BLaER1 (cell line): ENCODE data around the gene NPHS2.
"Not testable (repeated sequence)": the region's sequence is repeated elsewhere in the genome, so short reads cannot be mapped to it uniquely, and the experiment has no call there.

Experiments
- H3K27ac ChIP-seq: shearing (Covaris generic); formaldehyde crosslinking; 2 replicates; pipeline ENCODE4 v1.8.1; 2022
- H3K27me3 ChIP-seq: shearing (Covaris generic); formaldehyde crosslinking; 2 replicates; pipeline ENCODE4 v1.8.1; 2022
- H3K36me3 ChIP-seq: shearing (Covaris generic); formaldehyde crosslinking; 2 replicates; pipeline ENCODE4 v1.8.1; 2022
- H3K4me1 ChIP-seq: shearing (Covaris generic); formaldehyde crosslinking; 2 replicates; pipeline ENCODE4 v1.8.1; 2022
- H3K4me2 ChIP-seq: shearing (Covaris generic); formaldehyde crosslinking; 2 replicates; pipeline ENCODE4 v1.8.1; 2022
- H3K4me3 ChIP-seq: shearing (Covaris generic); formaldehyde crosslinking; 2 replicates; pipeline ENCODE4 v1.8.1; 2022
- H3K9ac ChIP-seq: shearing (Covaris generic); formaldehyde crosslinking; 2 replicates; pipeline ENCODE4 v1.8.1; 2022
- H3K9me3 ChIP-seq: shearing (Covaris generic); formaldehyde crosslinking; 2 replicates; pipeline ENCODE4 v1.8.1; 2022
- H4K20me1 ChIP-seq: shearing (Covaris generic); formaldehyde crosslinking; 2 replicates; pipeline ENCODE4 v1.8.1; 2022
- Cebpa-rat ChIP-seq: shearing (Covaris generic); IDR thresholded peaks from 2 replicates; pipeline ENCODE4 v1.8.1; 2022

NPHS2 gene

DNA sequence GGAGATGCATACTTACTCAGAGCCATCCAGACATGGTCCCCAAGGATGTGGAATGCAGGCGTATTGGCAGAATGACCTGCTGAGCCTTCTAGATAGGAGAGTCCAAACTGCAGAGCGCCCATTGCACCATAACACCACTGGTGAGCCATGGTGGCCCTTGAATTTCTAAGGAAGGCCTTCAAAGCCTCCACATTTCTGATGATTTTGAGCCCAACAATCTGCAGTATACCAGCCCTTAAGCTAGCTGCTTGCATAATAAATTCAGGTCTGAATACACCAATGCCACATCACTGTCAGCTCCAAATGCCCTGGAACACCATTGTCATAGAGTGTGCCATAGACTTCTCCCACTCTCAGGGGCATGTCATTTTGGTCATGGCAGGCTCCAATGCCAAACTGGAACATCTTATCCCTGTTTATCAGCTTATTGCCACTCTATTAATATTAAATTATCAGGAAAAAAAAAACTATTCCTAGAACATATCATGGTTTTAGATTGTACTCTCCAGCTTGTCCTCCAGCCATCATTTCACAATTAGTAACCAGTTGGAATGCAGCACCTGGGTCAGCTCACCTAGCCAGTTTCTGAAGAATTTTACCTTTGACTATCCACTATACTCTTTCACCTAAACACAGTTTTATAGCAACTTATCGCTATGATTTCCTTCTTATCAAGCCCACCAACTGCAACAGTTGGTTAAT is 26.9 kb downstream of the NPHS2 start:
- Histone ChIP-seq H3K4me1 (peaks cover 24% of the 10 kb centered on the region), H3K4me2 (no peak overlapping the region), H4K20me1 (no peaks in the 10 kb centered on the region), H3K27ac (no peak overlapping the region), H3K36me3 (no peaks in the 10 kb centered on the region), H3K27me3 (no peaks in the 10 kb centered on the region), H3K9me3 (no peaks in the 10 kb centered on the region), H3K4me3 (no peak overlapping the region), H3K9ac (no peak overlapping the region)
- no peak for TF ChIP-seq Cebpa-rat

DNA sequence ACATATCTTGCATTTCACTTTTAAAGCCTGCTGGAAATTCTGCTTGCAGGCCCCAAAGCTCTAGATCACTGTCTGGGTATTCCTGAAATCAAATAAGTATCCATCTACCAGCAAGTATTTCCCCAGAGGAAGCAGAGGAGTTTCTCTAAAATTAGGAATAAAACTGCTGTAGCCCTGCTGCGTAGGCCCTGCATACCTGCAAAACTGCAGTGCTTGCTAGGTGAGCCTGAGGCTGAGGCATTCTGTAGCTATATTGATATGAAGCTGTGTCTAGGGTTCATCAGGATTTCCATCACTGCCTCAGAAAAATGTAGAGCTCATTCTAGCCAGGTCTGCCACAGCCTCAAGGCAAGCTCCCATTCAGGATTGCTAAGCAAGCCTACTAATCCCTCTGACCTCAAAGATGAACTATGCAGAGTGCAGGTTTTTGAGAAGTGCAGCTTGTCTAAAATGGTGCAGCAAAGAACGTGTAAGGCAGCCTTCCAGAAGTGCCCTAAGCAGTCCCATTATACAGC is 28.7 kb downstream of the NPHS2 start:
- no peaks in the 10 kb centered on the region for H3K9me3 ChIP-seq
- no peak overlapping the region for H3K9ac ChIP-seq
- H4K20me1 ChIP-seq: no peaks in the 10 kb centered on the region
- H3K4me3 ChIP-seq: no peak overlapping the region
- H3K27ac ChIP-seq: no peak overlapping the region
- TF ChIP-seq Cebpa-rat: no peak
- no peaks in the 10 kb centered on the region for H3K27me3 ChIP-seq
- no peak overlapping the region for H3K4me2 ChIP-seq
- no peaks in the 10 kb centered on the region for H3K36me3 ChIP-seq
- peaks cover 19% of the 10 kb centered on the region for H3K4me1 ChIP-seq

DNA sequence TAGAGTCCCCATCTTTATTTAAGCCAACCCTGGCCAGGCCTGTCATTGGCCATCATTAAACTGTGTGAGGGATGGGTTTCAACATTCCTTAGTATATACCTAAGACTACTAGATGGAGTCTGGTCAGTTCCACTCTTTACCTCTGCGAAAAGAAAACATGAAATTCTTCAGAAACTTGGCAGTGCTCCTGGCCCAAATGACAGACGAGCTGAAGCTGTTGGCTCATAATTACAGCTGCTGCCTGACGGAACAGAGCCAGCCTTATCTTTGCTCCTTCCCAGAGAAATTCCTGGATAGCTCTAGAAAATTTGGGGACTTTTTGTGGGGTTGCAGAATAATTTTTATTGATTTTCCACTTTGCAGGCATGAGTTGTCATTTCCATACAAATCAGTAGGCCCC is 30.4 kb downstream of the NPHS2 start:
- peaks cover 10% of the 10 kb centered on the region for H3K9me3 ChIP-seq
- no peak overlapping the region for H3K27ac ChIP-seq
- no peaks in the 10 kb centered on the region for H3K36me3 ChIP-seq
- H3K27me3 ChIP-seq: no peaks in the 10 kb centered on the region
- H3K4me2 ChIP-seq: no peak overlapping the region
- H3K4me3 ChIP-seq: no peak overlapping the region
- no peaks in the 10 kb centered on the region for H4K20me1 ChIP-seq
- H3K4me1 ChIP-seq: peaks cover 1% of the 10 kb centered on the region; the same call in 1 of the 2 replicates
- H3K9ac ChIP-seq: no peak overlapping the region
- TF ChIP-seq Cebpa-rat: no peak

- no peaks in the 10 kb centered on the region for H3K36me3 ChIP-seq
- H3K4me3 ChIP-seq: no peak overlapping the region
- H3K4me2 ChIP-seq: no peak overlapping the region
- H3K27me3 ChIP-seq: no peaks in the 10 kb centered on the region
- no peak overlapping the region for H3K9ac ChIP-seq
- TF ChIP-seq Cebpa-rat: no peak
- H4K20me1 ChIP-seq: no peaks in the 10 kb centered on the region
- no peak overlapping the region for H3K27ac ChIP-seq
- no peaks in the 10 kb centered on the region for H3K4me1 ChIP-seq
- H3K9me3 ChIP-seq: peaks cover 18% of the 10 kb centered on the region
Measured at GRCh38 chr1:179541774-179542173, 34.0 kb downstream of the NPHS2 start.

GRCh38 chr1:179530352-179530751 is 45.4 kb downstream of the NPHS2 start:
- H3K4me1 ChIP-seq: no peaks in the 10 kb centered on the region
- no peaks in the 10 kb centered on the region for H4K20me1 ChIP-seq
- H3K4me2 ChIP-seq: no peak overlapping the region
- H3K4me3 ChIP-seq: no peak overlapping the region
- no peak for TF ChIP-seq Cebpa-rat
- no peaks in the 10 kb centered on the region for H3K9me3 ChIP-seq
- no peak overlapping the region for H3K9ac ChIP-seq
- no peaks in the 10 kb centered on the region for H3K36me3 ChIP-seq
- H3K27me3 ChIP-seq: no peaks in the 10 kb centered on the region
- no peak overlapping the region for H3K27ac ChIP-seq

DNA sequence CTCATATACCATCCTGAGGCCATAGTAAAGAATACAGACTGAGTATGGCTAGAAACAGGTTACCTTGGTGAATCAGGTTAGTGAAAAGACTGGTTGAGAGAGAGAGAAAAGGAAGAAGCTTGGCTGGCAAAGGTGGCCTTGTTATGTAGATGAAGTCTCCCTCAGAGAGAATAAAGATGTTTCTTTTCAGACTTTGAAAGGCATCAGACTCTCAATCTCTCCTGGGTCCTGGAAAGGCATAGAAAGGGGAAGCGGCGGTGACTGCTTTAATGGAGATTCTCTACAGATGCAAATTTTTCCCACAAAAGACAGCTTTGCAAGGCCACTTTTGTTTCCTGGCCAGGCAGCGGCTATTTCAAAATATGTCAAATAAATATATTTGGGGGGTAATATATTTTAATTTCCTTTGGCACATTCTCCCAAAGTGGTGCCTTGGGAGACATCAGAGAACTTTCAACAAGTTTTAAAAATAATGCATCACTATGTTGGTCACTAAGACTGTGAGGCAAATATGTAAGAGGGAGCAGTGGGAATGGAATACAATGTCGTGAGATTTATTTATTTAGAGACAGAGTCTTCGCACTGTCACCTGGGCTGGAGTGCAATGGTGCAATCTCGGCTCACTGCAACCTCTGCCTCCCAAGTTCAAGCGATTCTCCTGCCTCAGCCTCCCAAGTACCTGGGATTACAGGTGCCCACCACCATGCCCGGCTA is 46.1 kb downstream of the NPHS2 start:
- Histone ChIP-seq H3K36me3 (no peaks in the 10 kb centered on the region), H3K4me1 (no peaks in the 10 kb centered on the region), H3K27ac (no peak overlapping the region), H3K27me3 (no peaks in the 10 kb centered on the region), H3K4me3 (no peak overlapping the region), H4K20me1 (no peaks in the 10 kb centered on the region), H3K9me3 (no peaks in the 10 kb centered on the region), H3K4me2 (no peak overlapping the region), H3K9ac (no peak overlapping the region)
- no peak for TF ChIP-seq Cebpa-rat

GRCh38 chr1:179518544-179518943 is 57.2 kb downstream of the NPHS2 start:
- not testable (repeated sequence) for H3K4me1 ChIP-seq, H3K9me3 ChIP-seq, H3K36me3 ChIP-seq, H4K20me1 ChIP-seq, H3K27me3 ChIP-seq, H3K27ac ChIP-seq, H3K9ac ChIP-seq, H3K4me3 ChIP-seq, H3K4me2 ChIP-seq

DNA sequence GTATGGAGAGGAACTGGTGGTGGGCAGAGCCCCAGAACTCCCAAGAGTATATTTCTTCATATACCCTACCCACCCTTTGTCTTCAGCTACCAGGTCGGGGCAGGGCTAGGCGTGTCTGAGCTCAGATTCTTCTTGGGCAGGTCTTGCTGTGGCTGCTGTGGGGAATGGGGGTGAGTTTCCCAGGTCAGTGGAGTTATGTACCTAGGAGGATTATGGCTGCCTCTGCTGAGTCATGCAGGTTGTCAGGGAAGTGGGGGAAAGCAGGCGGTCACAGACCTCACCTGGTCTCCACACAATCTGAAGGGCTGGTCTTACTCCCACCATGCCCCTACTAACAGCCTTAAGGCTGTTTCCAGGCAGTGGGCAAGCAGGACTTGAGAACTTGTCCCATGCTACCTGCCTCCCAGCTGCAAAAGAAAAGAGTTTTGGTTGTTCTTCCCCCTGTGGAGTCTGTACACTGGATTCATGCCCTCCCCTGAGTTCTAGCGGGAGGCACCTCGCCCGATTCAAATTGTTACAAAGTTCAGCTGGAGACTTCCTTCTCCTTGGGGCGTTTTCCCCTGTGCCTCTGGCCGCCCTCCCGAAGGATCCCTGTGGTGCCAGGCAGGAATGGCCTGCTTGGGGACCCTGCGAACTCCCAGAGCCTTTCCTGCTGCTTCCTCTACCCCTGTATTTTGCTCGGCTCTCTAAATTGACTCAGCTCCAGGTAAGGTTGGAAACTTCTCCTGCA is 58.6 kb downstream of the NPHS2 start:
- Histone ChIP-seq H3K4me3 (no peak overlapping the region), H3K4me2 (no peak overlapping the region), H3K9me3 (no peaks in the 10 kb centered on the region), H3K27ac (no peak overlapping the region), H3K27me3 (no peaks in the 10 kb centered on the region), H3K4me1 (no peaks in the 10 kb centered on the region), H4K20me1 (no peaks in the 10 kb centered on the region), H3K36me3 (no peaks in the 10 kb centered on the region), H3K9ac (no peak overlapping the region)
- no peak for TF ChIP-seq Cebpa-rat

- H3K9me3 ChIP-seq: no peaks in the 10 kb centered on the region
- TF ChIP-seq Cebpa-rat: no peak
- H3K4me1 ChIP-seq: no peaks in the 10 kb centered on the region
- no peaks in the 10 kb centered on the region for H3K27me3 ChIP-seq
- H3K27ac ChIP-seq: no peak overlapping the region
- no peaks in the 10 kb centered on the region for H3K36me3 ChIP-seq
- no peaks in the 10 kb centered on the region for H4K20me1 ChIP-seq
- no peak overlapping the region for H3K4me3 ChIP-seq
- H3K9ac ChIP-seq: no peak overlapping the region
- no peak overlapping the region for H3K4me2 ChIP-seq
Measured at GRCh38 chr1:179510038-179510437, 65.7 kb downstream of the NPHS2 start.

DNA sequence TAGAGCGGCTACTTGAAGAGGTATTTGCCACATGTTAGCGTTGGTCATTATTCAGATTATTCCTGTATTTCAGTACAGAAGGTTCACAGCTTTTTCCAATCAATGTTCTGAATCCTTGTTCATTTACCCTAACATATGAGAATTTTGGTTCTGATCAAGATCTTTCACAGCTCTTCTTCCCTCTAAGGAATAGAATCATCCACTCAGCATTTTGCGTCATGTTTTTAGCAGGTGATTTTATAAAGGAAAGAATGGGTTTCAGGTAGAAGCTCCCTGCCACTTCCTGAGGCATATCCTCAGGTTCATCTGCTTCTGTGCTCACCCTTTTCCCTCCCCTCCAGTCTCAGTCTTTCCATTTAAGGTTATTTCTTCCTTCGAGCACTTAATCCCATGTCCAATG is 66.4 kb downstream of the NPHS2 start:
- no peaks in the 10 kb centered on the region for H3K4me1 ChIP-seq
- H3K36me3 ChIP-seq: no peaks in the 10 kb centered on the region
- H3K27me3 ChIP-seq: no peaks in the 10 kb centered on the region
- H3K27ac ChIP-seq: no peak overlapping the region
- no peaks in the 10 kb centered on the region for H3K9me3 ChIP-seq
- no peak overlapping the region for H3K9ac ChIP-seq
- no peak for TF ChIP-seq Cebpa-rat
- H4K20me1 ChIP-seq: no peaks in the 10 kb centered on the region
- no peak overlapping the region for H3K4me3 ChIP-seq
- H3K4me2 ChIP-seq: no peak overlapping the region
